Calu3 (cell line): ENCODE data around the gene RMND5B. TPM values are rescaled to one million over a fixed set of nuclear protein-coding genes. Genes with fewer than 3 reads are reported as not detected.

Source experiments
- BruUV-seq: library from RNA; stranded (reverse); fragments of 400-500 nt; replicated peaks from 2 replicates; lab custom pipeline; 2021; lab: Mats Ljungman, UMichigan
- CTCF ChIA-PET: fragments of 300-600 bp; sonication (Branson Sonifier 250); formaldehyde crosslinking; loops from one replicate; lab custom pipeline; 2022; ENCODE audit warnings: antibody characterized with exemption; lab: Charles Lee
- DNase-seq: peaks from one replicate; pipeline ENCODE4 v3.0.0; 2022
- H3K27ac Mint-ChIP-seq: one replicate; pipeline ENCODE4 v1.8.0; 2022; ENCODE audit warnings: mixed read lengths; ENCODE audit not compliant: unreplicated experiment
- H3K27me3 Mint-ChIP-seq: one replicate; pipeline ENCODE4 v1.8.0; 2022; ENCODE audit warnings: mixed read lengths; ENCODE audit not compliant: unreplicated experiment
- H3K36me3 Mint-ChIP-seq: one replicate; pipeline ENCODE4 v1.8.0; 2022; ENCODE audit warnings: mild to moderate bottlenecking, moderate library complexity, mixed read lengths; ENCODE audit not compliant: insufficient read depth, unreplicated experiment
- H3K4me1 Mint-ChIP-seq: one replicate; pipeline ENCODE4 v1.8.0; 2022; ENCODE audit warnings: mild to moderate bottlenecking, low read depth, mixed read lengths; ENCODE audit not compliant: unreplicated experiment
- H3K4me3 Mint-ChIP-seq: one replicate; pipeline ENCODE4 v1.8.0; 2022; ENCODE audit warnings: mild to moderate bottlenecking, low read depth, moderate library complexity, mixed read lengths; ENCODE audit not compliant: unreplicated experiment
- H3K9me3 Mint-ChIP-seq: one replicate; pipeline ENCODE4 v1.8.0; 2022; ENCODE audit warnings: low read depth, mixed read lengths; ENCODE audit not compliant: unreplicated experiment
- intact Hi-C: fragments of 100-400 bp; cut with micrococcal nuclease; formaldehyde crosslinking; loops from one replicate; pipeline ENCODE4 v1.10.0; 2022; ENCODE audit not compliant: unreplicated experiment
- total RNA-seq: library from RNA; stranded (reverse); gene quantifications from 2 replicates; pipeline ENCODE4 v1.2.3, GENCODE V29; 2022
- TF ChIP-seq, protein P1 (sequence below): fragments of 200-600 bp; IDR thresholded peaks from one replicate; pipeline ENCODE4 v1.8.0; 2022; ENCODE audit warnings: antibody characterized with exemption; ENCODE audit not compliant: unreplicated experiment

RMND5B gene
- total RNA-seq, 1 experiment from 2014 or later = 50.7 TPM

DNA sequence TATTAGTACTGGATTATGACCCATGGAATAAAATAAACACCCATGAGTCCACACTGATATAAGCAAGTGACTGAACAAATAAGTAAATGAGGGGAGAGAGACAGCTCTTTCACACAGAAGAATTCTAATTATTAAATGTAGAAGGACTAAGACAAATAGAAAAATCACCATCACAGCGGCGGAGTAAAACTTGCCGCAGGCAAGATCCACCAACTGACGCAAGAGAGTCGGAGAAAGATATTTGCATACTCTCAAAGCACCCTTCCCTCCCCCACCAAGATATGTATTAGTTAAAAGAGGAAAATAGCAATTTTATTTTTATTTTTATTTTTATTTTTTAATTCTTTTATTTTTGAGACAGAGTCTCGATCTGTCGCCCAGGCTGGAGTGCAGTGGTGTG is 32.1 kb upstream of the RMND5B start:
- Mint-ChIP-seq H3K9me3 (no peaks in the 10 kb centered on the region), H3K27ac (no peak overlapping the region), H3K4me3 (no peak overlapping the region), H3K27me3 (peaks cover 34% of the 10 kb centered on the region), H3K36me3 (no peaks in the 10 kb centered on the region), H3K4me1 (peaks cover 5% of the 10 kb centered on the region)
- no peak for DNase-seq
- intact Hi-C loops = no loop called here
- TF ChIP-seq, protein P1, sequence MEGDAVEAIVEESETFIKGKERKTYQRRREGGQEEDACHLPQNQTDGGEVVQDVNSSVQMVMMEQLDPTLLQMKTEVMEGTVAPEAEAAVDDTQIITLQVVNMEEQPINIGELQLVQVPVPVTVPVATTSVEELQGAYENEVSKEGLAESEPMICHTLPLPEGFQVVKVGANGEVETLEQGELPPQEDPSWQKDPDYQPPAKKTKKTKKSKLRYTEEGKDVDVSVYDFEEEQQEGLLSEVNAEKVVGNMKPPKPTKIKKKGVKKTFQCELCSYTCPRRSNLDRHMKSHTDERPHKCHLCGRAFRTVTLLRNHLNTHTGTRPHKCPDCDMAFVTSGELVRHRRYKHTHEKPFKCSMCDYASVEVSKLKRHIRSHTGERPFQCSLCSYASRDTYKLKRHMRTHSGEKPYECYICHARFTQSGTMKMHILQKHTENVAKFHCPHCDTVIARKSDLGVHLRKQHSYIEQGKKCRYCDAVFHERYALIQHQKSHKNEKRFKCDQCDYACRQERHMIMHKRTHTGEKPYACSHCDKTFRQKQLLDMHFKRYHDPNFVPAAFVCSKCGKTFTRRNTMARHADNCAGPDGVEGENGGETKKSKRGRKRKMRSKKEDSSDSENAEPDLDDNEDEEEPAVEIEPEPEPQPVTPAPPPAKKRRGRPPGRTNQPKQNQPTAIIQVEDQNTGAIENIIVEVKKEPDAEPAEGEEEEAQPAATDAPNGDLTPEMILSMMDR = no peak
- CTCF ChIA-PET = no interaction called here
- no TSS peak for BruUV-seq

DNA sequence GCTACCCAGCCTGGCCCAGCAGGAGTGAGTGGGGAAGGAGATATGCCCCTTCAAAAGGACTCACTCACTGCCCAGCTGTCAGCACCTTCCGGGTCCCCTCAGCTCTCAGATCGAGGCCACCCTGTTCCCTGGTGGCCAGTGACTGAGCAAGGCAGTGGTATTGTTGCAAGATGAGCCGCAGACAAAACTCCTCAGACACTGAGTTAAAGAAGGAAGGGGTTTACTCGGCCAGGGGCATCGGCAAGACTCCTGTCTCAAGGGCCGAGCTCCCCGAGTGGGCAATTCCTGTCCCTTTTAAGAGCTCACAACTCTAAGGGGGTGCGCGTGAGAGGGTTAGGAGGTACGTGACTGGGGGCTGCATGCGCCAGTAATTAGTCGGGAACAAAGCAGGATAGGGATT is 27.2 kb upstream of the RMND5B start:
- DNase-seq = no peak
- no peak overlapping the region for H3K4me3 Mint-ChIP-seq
- H3K27me3 Mint-ChIP-seq = no peaks in the 10 kb centered on the region
- CTCF ChIA-PET = no interaction called here
- peaks cover 7% of the 10 kb centered on the region for H3K36me3 Mint-ChIP-seq
- intact Hi-C loops = no loop called here
- H3K27ac Mint-ChIP-seq = no peak overlapping the region
- peaks cover 32% of the 10 kb centered on the region for H3K4me1 Mint-ChIP-seq
- no peaks in the 10 kb centered on the region for H3K9me3 Mint-ChIP-seq
- BruUV-seq = no TSS peak
- TF ChIP-seq, protein P1 = no peak

DNA sequence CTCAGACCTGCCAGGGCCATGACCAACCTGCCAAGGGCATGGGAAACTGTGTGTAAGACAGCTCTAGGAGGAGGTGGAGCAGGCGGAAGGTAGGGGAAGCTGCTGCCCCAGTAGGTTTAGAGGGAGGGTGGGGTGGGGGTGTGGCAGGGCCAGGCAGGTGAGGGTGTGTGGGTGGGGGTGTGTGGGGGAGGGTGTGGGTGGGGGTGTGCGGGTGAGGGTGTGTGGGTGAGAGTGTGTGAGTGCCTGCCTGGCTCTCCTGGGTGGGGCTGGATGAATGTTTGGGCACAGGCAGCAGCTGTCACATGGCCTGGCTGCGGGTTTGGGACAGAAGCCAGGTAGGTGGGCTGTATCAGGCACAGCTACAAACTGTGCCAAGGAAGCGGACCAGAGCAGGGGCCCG is 26.3 kb upstream of the RMND5B start:
- peaks cover 37% of the 10 kb centered on the region for H3K4me1 Mint-ChIP-seq
- TF ChIP-seq, protein P1 = no peak
- H3K27me3 Mint-ChIP-seq = no peaks in the 10 kb centered on the region
- no peak overlapping the region for H3K4me3 Mint-ChIP-seq
- no peak overlapping the region for H3K27ac Mint-ChIP-seq
- intact Hi-C loops = no loop called here
- DNase-seq = peak; percentile 72
- peaks cover 7% of the 10 kb centered on the region for H3K36me3 Mint-ChIP-seq
- CTCF ChIA-PET = interaction anchor here (0.7 to 1.3 kb wide), 4 partner anchors 17 to 41 kb away, joined by 3 to 4 read pairs (median 3); no protein-coding TSS in a partner anchor
- no TSS peak for BruUV-seq
- H3K9me3 Mint-ChIP-seq = no peaks in the 10 kb centered on the region

DNA sequence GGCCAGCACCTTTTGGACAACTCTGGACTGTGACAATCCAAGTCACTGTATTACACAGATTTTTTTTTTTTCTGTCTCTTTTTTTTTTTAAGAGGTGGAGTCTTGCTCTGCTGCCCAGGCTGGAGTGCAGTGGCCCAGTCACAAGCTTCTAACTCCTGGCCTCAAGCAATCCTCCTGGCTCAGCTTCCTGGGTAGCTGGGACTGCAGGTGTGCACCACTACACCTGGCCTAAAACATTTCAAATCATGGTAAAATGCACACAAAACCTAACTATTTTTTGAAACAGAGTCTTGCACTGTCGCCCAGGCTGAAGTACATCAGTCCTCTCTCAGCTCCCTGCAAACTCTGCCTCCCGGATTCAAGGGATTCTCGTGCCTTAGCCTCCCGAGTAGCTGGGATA is 24.7 kb upstream of the RMND5B start:
- Mint-ChIP-seq H3K27me3 (no peaks in the 10 kb centered on the region), H3K4me1 (peaks cover 37% of the 10 kb centered on the region), H3K36me3 (peaks cover 7% of the 10 kb centered on the region), H3K27ac (no peak overlapping the region), H3K4me3 (no peak overlapping the region), H3K9me3 (no peaks in the 10 kb centered on the region)
- BruUV-seq = no TSS peak
- intact Hi-C loops = no loop called here
- CTCF ChIA-PET = interaction anchor here (0.5 to 1.1 kb wide), 2 partner anchors 25 to 152 kb away, joined by 3 read pairs; no protein-coding TSS in a partner anchor
- TF ChIP-seq, protein P1 = no peak
- DNase-seq = no peak
